GM12878 (cell line): ENCODE measurements around the gene COL20A1.

Experiments
- MYC ChIP-seq: IDR thresholded peaks from 2 replicates; pipeline ENCODE4 v1.6.1; 2011; ENCODE audit warnings: mild to moderate bottlenecking, low read length, moderate library complexity, inconsistent platforms; ENCODE audit not compliant: insufficient read depth, insufficient replicate concordance, insufficient read length, severe bottlenecking
- POLR2A ChIP-seq: IDR thresholded peaks from 2 replicates; pipeline ENCODE4 v1.6.1; 2011; ENCODE audit warnings: low read depth, mild to moderate bottlenecking, low read length

DNA sequence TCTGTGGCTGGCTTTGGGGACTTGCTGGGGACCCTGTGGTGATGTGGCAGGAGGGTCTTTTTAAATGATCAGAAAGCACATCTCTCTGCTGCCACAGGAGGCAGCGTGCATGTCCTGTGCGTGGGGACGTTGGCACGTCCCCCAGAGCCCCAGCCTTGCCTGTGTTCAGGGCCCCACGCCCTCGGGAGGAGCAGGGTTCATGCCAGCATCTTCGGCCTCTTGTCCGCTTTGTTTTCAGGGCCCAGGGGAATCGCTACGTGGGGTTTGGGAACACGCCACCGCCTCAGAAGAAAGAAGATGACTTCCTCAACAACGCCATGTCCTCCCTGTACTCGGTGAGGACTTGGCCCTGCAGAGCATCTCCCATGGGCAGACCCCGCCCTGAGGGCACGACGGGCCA lies 14.3 kb upstream of the COL20A1 start:
- TF ChIP-seq POLR2A, result no peak
- no peak for TF ChIP-seq MYC
